ENCODE data around the gene CCR2. TPM values are rescaled to one million over a fixed set of nuclear protein-coding genes. Genes with fewer than 3 reads are reported as not detected.

The CCR2 gene
- total and polyA plus RNA-seq, 2 of the 4 experiments (the other 2 are of a cell fraction): not detected

GRCh38 chr3:46408853-46409252 lies 54.9 kb downstream of the CCR2 start:
- Histone ChIP-seq H3K4ac (ENCODE audit: low read depth, low read length) (no peak overlapping the region), H2AK9ac (replicated peaks; ENCODE audit: low read depth, low read length, poor library complexity) (no peak overlapping the region), H3K4me2 (ENCODE audit: low read depth, low read length) (no peak overlapping the region), H2BK20ac (ENCODE audit: low read depth, low read length) (no peak overlapping the region), H3K27ac (ENCODE audit: insufficient read depth, low read length) (no peak overlapping the region), H3K27me3 (ENCODE audit: control insufficient read depth, insufficient read depth, low read length) (no peaks in the 10 kb centered on the region), H4K91ac (ENCODE audit: insufficient read depth, low read depth, low read length) (no peak overlapping the region), H4K8ac (ENCODE audit: low read depth in 2 of 2, low read length in 2 of 2) (no peak overlapping the region), H2BK5ac (ENCODE audit: low read depth, low read length, poor library complexity, severe bottlenecking) (no peak overlapping the region), H3K23ac (ENCODE audit: low read depth, low read length) (no peak overlapping the region), H3K79me1 (ENCODE audit: low read depth in 1 of 2, low read length in 2 of 2) (peaks cover 0 to 4% of the 10 kb centered on the region in 2 experiments; a peak in 1 of 4 replicates), H3K56ac (ENCODE audit: extremely low read depth, insufficient read depth, low read length) (no peak overlapping the region), H3K9me1 (ENCODE audit: insufficient read depth, low read length) (peaks cover 8% of the 10 kb centered on the region), H3K14ac (replicated peaks; ENCODE audit: low read depth, low read length) (no peak overlapping the region), H2BK15ac (ENCODE audit: low read depth, low read length) (no peak overlapping the region), H3K9me3 (ENCODE audit: control insufficient read depth, insufficient read depth, low read length) (no peaks in the 10 kb centered on the region), H4K5ac (ENCODE audit: low read depth, low read length) (no peak overlapping the region), H3K9ac (ENCODE audit: low read depth, low read length) (no peak overlapping the region), H3K36me3 (ENCODE audit: control insufficient read depth, insufficient read depth, low read length) (no peaks in the 10 kb centered on the region), H2AFZ (replicated peaks; ENCODE audit: low read length, poor library complexity) (no peak overlapping the region), H2BK120ac (ENCODE audit: low read depth, low read length) (no peak overlapping the region), H3K4me3 (ENCODE audit: insufficient read depth, low read depth, low read length) (no peak overlapping the region), H4K20me1 (ENCODE audit: insufficient read depth, low read length) (no peaks in the 10 kb centered on the region), H3K4me1 (ENCODE audit: control insufficient read depth, insufficient read depth, low read length) (peaks cover 20% of the 10 kb centered on the region), H3K18ac (ENCODE audit: low read depth, low read length) (no peak overlapping the region), H2AK5ac (ENCODE audit: low read depth, low read length) (no peak overlapping the region)
- POLR2A ChIA-PET (ENCODE audit: unreplicated experiment): no interaction called here
- ATAC-seq (ENCODE audit: low read depth) (no peak), DNase-seq (no peak)
- WGBS, 2 experiments (ENCODE audit: extremely low coverage in 2 of 2, insufficient read length in 1 of 2): 87% methylated on average over 3 of the region's 7 CpGs; no CpG with 5 or more reads in 1 of the 2 experiments
- CTCF ChIA-PET: interaction anchor here (0.9 to 1.0 kb wide), 2 partner anchors 9 to 193 kb away, joined by 4 read pairs; no protein-coding TSS in a partner anchor
- dilution Hi-C loops (cut with HindIII; ENCODE audit: low sequenced_read_pairs, unreplicated experiment): no loop called here
- TF ChIP-seq CEBPB (IDR thresholded peaks at IDR 0.05; ENCODE audit: low read depth, low read length) (no peak), MAZ (IDR thresholded peaks at IDR 0.05; ENCODE audit: borderline replicate concordance, low read depth, low read length) (no peak), RCOR1 (IDR thresholded peaks at IDR 0.05; ENCODE audit: insufficient replicate concordance, low read length) (no peak), RFX5 (IDR thresholded peaks at IDR 0.05; ENCODE audit: low read depth, low read length) (no peak), CHD1 (IDR thresholded peaks at IDR 0.05; ENCODE audit: low read depth, low read length) (no peak), NFE2L2 (IDR thresholded peaks at IDR 0.05; ENCODE audit: low read depth, low read length) (no peak), MXI1 (IDR thresholded peaks at IDR 0.05; ENCODE audit: borderline replicate concordance, low read depth, low read length) (no peak), POLR2A (IDR thresholded peaks at IDR 0.05; ENCODE audit: low read depth, low read length) (no peak), FOS (IDR thresholded peaks at IDR 0.05; ENCODE audit: low read depth, low read length) (no peak), SMC3 (IDR thresholded peaks at IDR 0.05; ENCODE audit: low read depth, low read length) (no peak), ELK1 (IDR thresholded peaks at IDR 0.05; ENCODE audit: borderline replicate concordance, low read depth, low read length) (no peak), BHLHE40 (IDR thresholded peaks at IDR 0.05; ENCODE audit: low read depth, low read length) (no peak), MAFK (IDR thresholded peaks at IDR 0.05; ENCODE audit: low read depth, low read length) (no peak), USF2 (IDR thresholded peaks at IDR 0.05; ENCODE audit: low read depth, low read length) (no peak), RAD21 (IDR thresholded peaks at IDR 0.05; ENCODE audit: low read length) (no peak)
- intact Hi-C loops (cut with micrococcal nuclease): no loop called here
- BruUV-seq (replicated peaks): no TSS peak
- in situ Hi-C loops (cut with MboI; ENCODE audit: low sequenced_read_pairs): no loop called here
